Measurements from ENCODE around the gene NTSR1.

Gene NTSR1

DNA sequence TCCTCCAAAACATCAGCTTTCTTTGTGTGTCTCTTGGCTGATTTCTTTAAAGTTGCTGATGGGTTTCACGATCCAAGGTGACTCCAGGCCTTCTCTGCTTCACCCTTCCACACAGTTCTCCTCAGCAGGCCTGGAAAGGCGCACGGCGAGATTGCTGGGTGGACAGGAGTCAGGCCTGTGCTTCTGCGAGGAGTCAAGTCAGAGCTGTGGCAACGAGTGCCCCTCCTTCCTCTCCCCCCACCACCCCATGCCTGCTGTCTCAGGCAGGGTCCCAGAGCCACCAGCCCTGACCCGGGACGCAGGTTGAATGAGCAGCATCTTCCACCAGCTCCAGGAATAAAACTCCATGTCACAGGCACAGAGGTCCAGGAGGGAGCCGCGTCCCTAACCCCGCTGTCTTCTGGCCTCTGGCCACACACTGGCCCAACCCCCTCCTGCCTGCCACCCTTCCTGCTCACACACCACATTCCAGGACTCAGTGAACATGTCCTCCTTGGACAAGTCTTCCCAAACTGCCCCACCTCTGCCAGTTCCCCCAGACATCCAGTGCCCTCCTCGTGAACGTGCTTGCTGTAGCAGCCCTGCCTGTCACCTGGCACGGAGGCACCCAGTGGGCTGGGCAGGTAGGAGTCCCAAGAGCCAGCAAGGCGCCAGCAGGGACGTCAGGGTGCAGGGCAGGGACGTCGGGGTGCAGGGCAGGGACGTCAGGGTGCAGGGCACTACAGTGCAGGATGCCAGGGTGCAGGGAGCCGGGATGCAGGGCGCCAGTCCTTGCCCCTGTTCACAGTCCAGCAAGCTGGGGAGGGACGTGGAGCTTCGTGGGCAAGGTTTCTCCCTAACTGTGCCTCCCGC lies 7.2 kb upstream of the NTSR1 start:
- in situ Hi-C loops (cut with MboI; ENCODE audit: low sequenced_read_pairs, unreplicated experiment), result no loop called here
- DNase-seq (ENCODE audit: low spot score), result no peak
- TF ChIP-seq, protein P1, sequence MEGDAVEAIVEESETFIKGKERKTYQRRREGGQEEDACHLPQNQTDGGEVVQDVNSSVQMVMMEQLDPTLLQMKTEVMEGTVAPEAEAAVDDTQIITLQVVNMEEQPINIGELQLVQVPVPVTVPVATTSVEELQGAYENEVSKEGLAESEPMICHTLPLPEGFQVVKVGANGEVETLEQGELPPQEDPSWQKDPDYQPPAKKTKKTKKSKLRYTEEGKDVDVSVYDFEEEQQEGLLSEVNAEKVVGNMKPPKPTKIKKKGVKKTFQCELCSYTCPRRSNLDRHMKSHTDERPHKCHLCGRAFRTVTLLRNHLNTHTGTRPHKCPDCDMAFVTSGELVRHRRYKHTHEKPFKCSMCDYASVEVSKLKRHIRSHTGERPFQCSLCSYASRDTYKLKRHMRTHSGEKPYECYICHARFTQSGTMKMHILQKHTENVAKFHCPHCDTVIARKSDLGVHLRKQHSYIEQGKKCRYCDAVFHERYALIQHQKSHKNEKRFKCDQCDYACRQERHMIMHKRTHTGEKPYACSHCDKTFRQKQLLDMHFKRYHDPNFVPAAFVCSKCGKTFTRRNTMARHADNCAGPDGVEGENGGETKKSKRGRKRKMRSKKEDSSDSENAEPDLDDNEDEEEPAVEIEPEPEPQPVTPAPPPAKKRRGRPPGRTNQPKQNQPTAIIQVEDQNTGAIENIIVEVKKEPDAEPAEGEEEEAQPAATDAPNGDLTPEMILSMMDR (IDR thresholded peaks at IDR 0.05; ENCODE audit: borderline replicate concordance, control extremely low read depth, extremely low read depth, insufficient read depth, missing control alignments), result no peak

DNA sequence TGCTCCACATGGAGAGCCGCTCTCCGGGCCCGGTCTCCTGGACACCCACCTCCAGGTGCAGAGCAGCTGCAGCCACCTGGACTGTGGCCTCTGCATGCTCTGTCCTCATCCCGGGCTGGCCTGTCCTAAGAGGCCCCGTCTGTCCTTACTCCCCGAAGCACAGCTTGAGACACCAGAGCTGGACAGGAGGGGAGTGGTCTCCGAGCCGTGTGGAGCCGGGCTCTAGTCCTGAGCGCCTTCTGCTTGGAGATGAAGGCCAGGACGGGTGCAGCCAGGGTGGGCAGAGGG lies 6.7 kb upstream of the NTSR1 start:
- TF ChIP-seq, protein P1 (IDR thresholded peaks at IDR 0.05; ENCODE audit: borderline replicate concordance, control extremely low read depth, extremely low read depth, insufficient read depth, missing control alignments), result no peak
- DNase-seq (ENCODE audit: low spot score), result no peak
- in situ Hi-C loops (cut with MboI; ENCODE audit: low sequenced_read_pairs, unreplicated experiment), result no loop called here

DNA sequence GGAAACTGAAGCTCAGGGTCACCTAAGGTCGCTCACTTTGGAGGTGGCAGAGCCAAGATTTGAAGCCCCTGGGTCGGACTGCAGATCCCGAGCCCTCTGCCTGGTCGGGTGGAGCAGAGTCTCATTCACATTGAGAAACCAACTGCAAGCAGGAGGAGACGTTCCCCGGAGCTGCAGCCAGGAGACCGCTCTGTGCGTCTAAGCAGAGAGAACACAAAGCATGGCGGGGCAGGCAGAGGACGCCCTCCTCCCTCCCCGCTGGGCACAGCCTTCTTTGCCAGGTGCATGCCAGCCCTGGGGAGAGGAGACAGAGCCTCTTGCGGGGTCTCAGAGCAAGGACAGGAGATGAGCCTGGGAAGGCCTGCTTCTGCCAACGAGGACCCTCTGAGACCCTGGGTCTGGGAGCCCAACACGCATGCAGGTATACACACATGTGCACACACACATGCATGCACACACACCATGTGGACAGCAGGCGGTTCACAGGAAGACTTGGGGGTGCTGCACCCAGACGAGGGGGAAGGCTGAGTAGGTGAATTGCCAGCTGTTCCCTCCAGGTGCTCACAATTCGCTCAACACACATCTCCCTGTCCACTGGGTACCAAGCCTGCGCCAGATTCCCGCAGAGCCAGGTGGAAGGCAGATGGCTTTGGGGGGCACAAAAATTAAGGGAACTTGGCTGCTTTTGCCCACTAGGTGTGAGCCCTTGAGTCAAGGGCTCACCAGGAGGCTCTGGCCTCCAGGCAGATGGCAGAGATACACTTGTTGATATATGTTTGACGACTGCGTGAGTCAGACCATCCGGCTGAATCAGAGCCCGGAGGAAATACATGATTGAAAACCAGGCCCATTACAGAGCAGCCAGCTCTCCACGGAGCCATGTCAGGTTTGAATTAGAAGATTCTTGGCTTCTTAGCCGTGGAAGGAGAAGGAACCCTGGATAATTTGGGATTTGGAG lies 5.5 kb upstream of the NTSR1 start:
- no peak for DNase-seq (ENCODE audit: low spot score)
- TF ChIP-seq, protein P1 (IDR thresholded peaks at IDR 0.05; ENCODE audit: borderline replicate concordance, control extremely low read depth, extremely low read depth, insufficient read depth, missing control alignments), result no peak
- in situ Hi-C loops (cut with MboI; ENCODE audit: low sequenced_read_pairs, unreplicated experiment), result no loop called here

DNA sequence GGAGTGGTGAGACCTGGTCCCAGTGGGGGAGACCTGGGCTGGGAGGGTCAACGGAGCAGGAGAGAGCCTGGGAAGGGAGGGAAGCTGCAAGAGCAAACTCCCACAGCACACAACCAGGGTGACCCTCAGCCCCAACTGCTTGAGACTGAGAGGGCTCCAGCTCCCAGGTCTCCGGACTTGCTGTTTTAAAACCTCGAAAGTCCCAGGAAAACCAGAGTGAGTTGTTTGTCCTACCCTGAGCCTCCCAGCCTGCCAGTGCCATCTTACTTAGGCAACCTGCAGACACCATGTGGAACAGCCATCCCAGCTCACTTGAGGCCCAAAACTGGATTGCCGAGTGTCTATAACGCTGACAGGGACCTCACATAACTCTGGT lies 4.8 kb upstream of the NTSR1 start:
- TF ChIP-seq, protein P1 (IDR thresholded peaks at IDR 0.05; ENCODE audit: borderline replicate concordance, control extremely low read depth, extremely low read depth, insufficient read depth, missing control alignments), result no peak
- no peak for DNase-seq (ENCODE audit: low spot score)
- in situ Hi-C loops (cut with MboI; ENCODE audit: low sequenced_read_pairs, unreplicated experiment), result no loop called here

DNA sequence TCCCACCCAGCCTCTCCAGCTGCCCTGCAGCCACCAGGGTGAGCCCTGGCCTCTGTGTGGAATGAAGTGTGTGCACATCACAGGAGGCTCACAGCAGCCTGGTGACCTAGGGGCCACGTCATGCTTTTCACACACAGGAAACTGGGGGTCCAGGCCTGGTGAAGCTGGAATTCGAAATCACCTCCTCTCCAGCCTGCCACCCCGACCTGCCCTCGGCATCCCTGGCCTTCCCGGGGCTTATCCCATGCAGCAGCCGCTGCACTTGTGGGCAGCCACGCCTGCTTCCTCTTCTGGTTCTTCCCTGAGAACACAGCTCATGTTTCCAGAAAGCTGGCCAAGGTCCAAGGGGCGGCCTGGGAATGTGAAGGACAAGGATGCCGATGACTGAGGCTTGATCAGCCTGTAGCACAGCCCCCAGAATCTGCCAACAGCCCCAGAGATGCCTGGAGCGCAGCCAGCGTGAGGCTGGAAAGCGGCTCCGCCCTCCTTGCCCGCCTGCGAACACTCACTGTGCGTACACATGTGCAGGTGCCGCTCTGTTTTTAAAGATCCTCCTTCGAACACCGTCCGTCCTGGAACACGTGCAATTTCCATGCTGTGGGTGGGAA lies 4.2 kb upstream of the NTSR1 start:
- in situ Hi-C loops (cut with MboI; ENCODE audit: low sequenced_read_pairs, unreplicated experiment), result no loop called here
- TF ChIP-seq, protein P1 (IDR thresholded peaks at IDR 0.05; ENCODE audit: borderline replicate concordance, control extremely low read depth, extremely low read depth, insufficient read depth, missing control alignments), result no peak
- DNase-seq (ENCODE audit: low spot score), result no peak

DNA sequence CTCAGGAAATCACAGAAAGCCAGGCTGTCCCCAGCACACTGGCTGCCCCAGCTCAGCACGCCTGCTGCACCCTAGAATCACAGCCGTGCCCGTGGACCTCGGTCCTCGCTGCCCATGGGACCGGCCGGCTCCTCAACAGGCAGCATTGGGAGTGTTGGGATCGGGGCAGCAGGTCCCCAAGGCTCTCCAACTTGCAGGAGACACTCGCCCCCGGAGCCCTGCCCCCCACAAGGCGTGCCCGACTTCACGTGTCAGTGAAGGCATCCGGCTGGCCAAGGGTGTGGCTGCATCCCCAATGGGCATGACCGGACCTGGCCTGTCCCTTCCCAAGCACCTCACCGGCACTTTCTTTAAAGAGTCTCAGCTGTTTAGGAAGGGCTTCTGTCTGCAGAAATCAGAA lies 3.0 kb upstream of the NTSR1 start:
- no peak for DNase-seq (ENCODE audit: low spot score)
- in situ Hi-C loops (cut with MboI; ENCODE audit: low sequenced_read_pairs, unreplicated experiment), result no loop called here

More for the DNA sequence above, 3.0 kb upstream of the NTSR1 start:
- TF ChIP-seq, protein P1 (IDR thresholded peaks at IDR 0.05; ENCODE audit: borderline replicate concordance, control extremely low read depth, extremely low read depth, insufficient read depth, missing control alignments), result no peak

Data from GM13976 (cell line).